Naive B cell (primary cell): ENCODE measurements around the gene TNIK. TPM values are rescaled to one million over a fixed set of nuclear protein-coding genes. Genes with fewer than 3 reads are reported as not detected.
A peak's percentile ranks its signal among the peaks of the same experiment; 100 is the strongest.

Experiments used
- ATAC-seq, 2 donors: fragments of 150-1000 bp; cut with Tn5 transposase; 2 replicates each; pipeline ENCODE4 v1.10.0; 2021; ENCODE audit warnings: low read depth in 2 of 2, mild to moderate bottlenecking in 2 of 2, moderate library complexity in 2 of 2
- DNase-seq: peaks from one replicate; pipeline ENCODE4 v3.0.0; 2022
- H3K27ac Mint-ChIP-seq, 6 donors: one replicate each; pipeline ENCODE4 v1.8.0; 2020 to 2022; ENCODE audit warnings: mild to moderate bottlenecking in 6 of 6, mixed read lengths in 6 of 6, moderate library complexity in 5 of 6, inconsistent platforms in 2 of 6
- H3K27me3 Mint-ChIP-seq, 3 donors: one replicate each; pipeline ENCODE4 v1.8.0; 2021 to 2022; ENCODE audit warnings: mixed read lengths in 3 of 3, mild to moderate bottlenecking in 1 of 3
- H3K36me3 Mint-ChIP-seq, 2 donors: one replicate each; pipeline ENCODE4 v1.8.0; 2020 to 2022; ENCODE audit warnings: mixed read lengths in 2 of 2, inconsistent platforms in 1 of 2, mild to moderate bottlenecking in 1 of 2
- H3K4me1 Mint-ChIP-seq, 3 donors: one replicate each; pipeline ENCODE4 v1.8.0; 2020 to 2022; ENCODE audit warnings: mixed read lengths in 3 of 3, inconsistent platforms in 1 of 3, mild to moderate bottlenecking in 1 of 3, moderate library complexity in 1 of 3
- H3K4me3 Mint-ChIP-seq, 8 donors: one replicate each; pipeline ENCODE4 v1.8.0; 2020 to 2022; ENCODE audit warnings: mild to moderate bottlenecking in 8 of 8, mixed read lengths in 8 of 8, moderate library complexity in 8 of 8, inconsistent platforms in 2 of 8
- H3K9me3 Mint-ChIP-seq, 7 donors: one replicate each; pipeline ENCODE4 v1.8.0; 2020 to 2022; ENCODE audit warnings: mixed read lengths in 7 of 7, mild to moderate bottlenecking in 5 of 7, inconsistent platforms in 2 of 7, moderate library complexity in 1 of 7
- polyA plus RNA-seq, 6 donors: library from polyadenylated mRNA; unstranded; fragments of 300-500 nt; fragmentation: Illumina TruSeq; gene quantifications; one replicate each; pipeline ENCODE4 v1.2.3, GENCODE V29; 2021; ENCODE audit warnings: low read depth in 6 of 6

TNIK gene
- polyA plus RNA-seq, 6 donors from 2014 or later = 0.58 to 1.8 (median 1.1) TPM; not detected in 1

- no peak overlapping the region for H3K27ac Mint-ChIP-seq
- ATAC-seq = no peak
- no peaks in the 10 kb centered on the region for H3K9me3 Mint-ChIP-seq
- H3K4me1 Mint-ChIP-seq = peaks cover 6 to 12% (median 8%) of the 10 kb centered on the region in 3 donors
- no peaks in the 10 kb centered on the region for H3K27me3 Mint-ChIP-seq
- no peak for DNase-seq
- H3K4me3 Mint-ChIP-seq = no peak overlapping the region
- H3K36me3 Mint-ChIP-seq = no peaks in the 10 kb centered on the region
Measured at GRCh38 chr3:171489348-171489747, 29.1 kb upstream of the TNIK start.

GRCh38 chr3:171488479-171488878 lies 28.3 kb upstream of the TNIK start:
- H3K27me3 Mint-ChIP-seq = no peaks in the 10 kb centered on the region
- H3K4me3 Mint-ChIP-seq = no peak overlapping the region
- ATAC-seq = no peak
- no peaks in the 10 kb centered on the region for H3K36me3 Mint-ChIP-seq
- H3K4me1 Mint-ChIP-seq = peaks cover 6 to 12% (median 8%) of the 10 kb centered on the region in 3 donors
- H3K27ac Mint-ChIP-seq = no peak overlapping the region
- H3K9me3 Mint-ChIP-seq = no peaks in the 10 kb centered on the region
- DNase-seq = no peak

GRCh38 chr3:171487382-171487781 lies 27.2 kb upstream of the TNIK start:
- ATAC-seq (no peak), DNase-seq (no peak)
- Mint-ChIP-seq H3K9me3 (no peaks in the 10 kb centered on the region), H3K27ac (no peak overlapping the region), H3K27me3 (no peaks in the 10 kb centered on the region), H3K4me1 (peaks cover 6 to 12% (median 8%) of the 10 kb centered on the region in 3 donors), H3K36me3 (no peaks in the 10 kb centered on the region), H3K4me3 (no peak overlapping the region)

GRCh38 chr3:171485338-171485737 lies 25.1 kb upstream of the TNIK start:
- no peaks in the 10 kb centered on the region for H3K9me3 Mint-ChIP-seq
- peaks cover 0 to 8% (median 0%) of the 10 kb centered on the region in 3 donors for H3K27me3 Mint-ChIP-seq
- no peaks in the 10 kb centered on the region for H3K36me3 Mint-ChIP-seq
- peaks cover 0 to 6% (median 4%) of the 10 kb centered on the region in 3 donors for H3K4me1 Mint-ChIP-seq
- ATAC-seq = no peak
- no peak for DNase-seq
- H3K4me3 Mint-ChIP-seq = no peak overlapping the region
- no peak overlapping the region for H3K27ac Mint-ChIP-seq

- no peak overlapping the region for H3K4me3 Mint-ChIP-seq
- peaks cover 0 to 6% (median 3%) of the 10 kb centered on the region in 3 donors for H3K4me1 Mint-ChIP-seq
- DNase-seq (no peak), ATAC-seq (no peak)
- H3K27me3 Mint-ChIP-seq = peaks cover 0 to 8% (median 0%) of the 10 kb centered on the region in 3 donors
- H3K9me3 Mint-ChIP-seq = peaks cover 0 to 2% (median 0%) of the 10 kb centered on the region in 7 donors
- peak overlapping the region in 1 of 6 donors; percentile 33 for H3K27ac Mint-ChIP-seq
- H3K36me3 Mint-ChIP-seq = no peaks in the 10 kb centered on the region
Measured at GRCh38 chr3:171481011-171481410, 20.8 kb upstream of the TNIK start.

- Mint-ChIP-seq H3K4me3 (no peak overlapping the region), H3K27me3 (peaks cover 0 to 8% (median 0%) of the 10 kb centered on the region in 3 donors), H3K9me3 (peaks cover 0 to 2% (median 0%) of the 10 kb centered on the region in 7 donors), H3K4me1 (peaks cover 0 to 6% (median 3%) of the 10 kb centered on the region in 3 donors), H3K36me3 (no peaks in the 10 kb centered on the region), H3K27ac (no peak overlapping the region)
- ATAC-seq (no peak), DNase-seq (no peak)
Measured at GRCh38 chr3:171480526-171480925, 20.3 kb upstream of the TNIK start.

- Mint-ChIP-seq H3K36me3 (no peaks in the 10 kb centered on the region), H3K9me3 (peaks cover 0 to 2% (median 0%) of the 10 kb centered on the region in 7 donors), H3K27me3 (peaks cover 0 to 8% (median 5%) of the 10 kb centered on the region in 3 donors), H3K4me1 (peaks cover 0 to 6% (median 3%) of the 10 kb centered on the region in 3 donors), H3K27ac (no peak overlapping the region), H3K4me3 (no peak overlapping the region)
- DNase-seq (no peak), ATAC-seq (no peak)
Measured at GRCh38 chr3:171476532-171477102, 16.4 kb upstream of the TNIK start.

- H3K27ac Mint-ChIP-seq = no peak overlapping the region
- no peak for DNase-seq
- H3K27me3 Mint-ChIP-seq = peaks cover 6 to 16% (median 16%) of the 10 kb centered on the region in 3 donors
- no peaks in the 10 kb centered on the region for H3K36me3 Mint-ChIP-seq
- ATAC-seq = no peak
- no peaks in the 10 kb centered on the region for H3K4me1 Mint-ChIP-seq
- H3K4me3 Mint-ChIP-seq = no peak overlapping the region
- peaks cover 0 to 2% (median 0%) of the 10 kb centered on the region in 7 donors for H3K9me3 Mint-ChIP-seq
Measured at GRCh38 chr3:171472552-171472951, 12.3 kb upstream of the TNIK start.

- no peak overlapping the region for H3K4me3 Mint-ChIP-seq
- no peaks in the 10 kb centered on the region for H3K4me1 Mint-ChIP-seq
- no peak for DNase-seq
- H3K27me3 Mint-ChIP-seq = peaks cover 12 to 23% (median 23%) of the 10 kb centered on the region in 3 donors
- H3K27ac Mint-ChIP-seq = no peak overlapping the region
- H3K36me3 Mint-ChIP-seq = no peaks in the 10 kb centered on the region
- H3K9me3 Mint-ChIP-seq = peaks cover 0 to 2% (median 0%) of the 10 kb centered on the region in 7 donors
- ATAC-seq = no peak
Measured at GRCh38 chr3:171470714-171471227, 10.6 kb upstream of the TNIK start.

- H3K4me3 Mint-ChIP-seq = no peak overlapping the region
- H3K27ac Mint-ChIP-seq = no peak overlapping the region
- H3K27me3 Mint-ChIP-seq = peaks cover 12 to 34% (median 23%) of the 10 kb centered on the region in 3 donors
- no peaks in the 10 kb centered on the region for H3K36me3 Mint-ChIP-seq
- H3K4me1 Mint-ChIP-seq = no peaks in the 10 kb centered on the region
- DNase-seq (no peak), ATAC-seq (no peak)
- peaks cover 0 to 2% (median 0%) of the 10 kb centered on the region in 7 donors for H3K9me3 Mint-ChIP-seq
Measured at GRCh38 chr3:171469376-171469775, 9.2 kb upstream of the TNIK start.

- H3K4me1 Mint-ChIP-seq = no peaks in the 10 kb centered on the region
- H3K27ac Mint-ChIP-seq = peak overlapping the region in 1 of 6 donors; percentile 8
- H3K27me3 Mint-ChIP-seq = peaks cover 12 to 34% (median 23%) of the 10 kb centered on the region in 3 donors
- H3K4me3 Mint-ChIP-seq = no peak overlapping the region
- no peak for DNase-seq
- H3K36me3 Mint-ChIP-seq = no peaks in the 10 kb centered on the region
- peaks cover 0 to 2% (median 0%) of the 10 kb centered on the region in 7 donors for H3K9me3 Mint-ChIP-seq
- ATAC-seq = no peak
Measured at GRCh38 chr3:171468296-171468906, 8.2 kb upstream of the TNIK start.

- H3K9me3 Mint-ChIP-seq = peaks cover 0 to 2% (median 0%) of the 10 kb centered on the region in 7 donors
- H3K4me1 Mint-ChIP-seq = peaks cover 13 to 17% (median 14%) of the 10 kb centered on the region in 3 donors
- no peak overlapping the region for H3K4me3 Mint-ChIP-seq
- no peak overlapping the region for H3K27ac Mint-ChIP-seq
- DNase-seq (no peak), ATAC-seq (no peak)
- no peaks in the 10 kb centered on the region for H3K36me3 Mint-ChIP-seq
- peaks cover 18 to 39% (median 23%) of the 10 kb centered on the region in 3 donors for H3K27me3 Mint-ChIP-seq
Measured at GRCh38 chr3:171465763-171466162, 5.6 kb upstream of the TNIK start.

- DNase-seq (no peak), ATAC-seq (no peak)
- Mint-ChIP-seq H3K27me3 (peaks cover 17 to 38% (median 18%) of the 10 kb centered on the region in 3 donors), H3K4me1 (peaks cover 19 to 27% (median 24%) of the 10 kb centered on the region in 3 donors), H3K4me3 (no peak overlapping the region), H3K27ac (no peak overlapping the region), H3K36me3 (no peaks in the 10 kb centered on the region), H3K9me3 (peaks cover 0 to 2% (median 0%) of the 10 kb centered on the region in 7 donors)
Measured at GRCh38 chr3:171464462-171464861, 4.3 kb upstream of the TNIK start.

- DNase-seq = no peak
- peaks cover 38 to 46% (median 39%) of the 10 kb centered on the region in 3 donors for H3K4me1 Mint-ChIP-seq
- H3K27me3 Mint-ChIP-seq = peaks cover 12 to 23% (median 18%) of the 10 kb centered on the region in 3 donors
- H3K36me3 Mint-ChIP-seq = no peaks in the 10 kb centered on the region
- ATAC-seq = no peak
- H3K27ac Mint-ChIP-seq = no peak overlapping the region
- H3K9me3 Mint-ChIP-seq = peaks cover 0 to 2% (median 0%) of the 10 kb centered on the region in 7 donors
- H3K4me3 Mint-ChIP-seq = peak overlapping the region in 6 of 8 donors; percentile 16 to 85 (median 44)
Measured at GRCh38 chr3:171462224-171462623, 2.0 kb upstream of the TNIK start.
